Stimulated activated CD4-positive, alpha-beta T cell treated with anti-CD3 and anti-CD28 coated beads, Interleukin-2, amount 100 ng/mL, for 4 hours (primary cell): ENCODE measurements around the gene MAP1A.
"Not testable (repeated sequence)": the region's sequence is repeated elsewhere in the genome, so short reads cannot be mapped to it uniquely, and the experiment has no call there.

Source experiments
- DNase-seq: peaks from one replicate; pipeline ENCODE4 v3.0.0-alpha.2; 2020; ENCODE audit warnings: low read depth

Gene MAP1A

GRCh38 chr15:43529587-43530345 is 12.4 kb downstream of the MAP1A start:
- no peak for DNase-seq

- DNase-seq: no peak
These were observed 13.7 kb downstream of the MAP1A start for GRCh38 chr15:43531018-43531670.

GRCh38 chr15:43532826-43533225 is 15.4 kb downstream of the MAP1A start:
- not testable (repeated sequence) for DNase-seq

- DNase-seq: no peak
These were observed 17.5 kb downstream of the MAP1A start for GRCh38 chr15:43534897-43535296.

GRCh38 chr15:43538091-43538490 is 20.7 kb downstream of the MAP1A start:
- no peak for DNase-seq

GRCh38 chr15:43541785-43542184 is 24.4 kb downstream of the MAP1A start:
- DNase-seq: no peak

- DNase-seq: no peak
These were observed 26.9 kb downstream of the MAP1A start for GRCh38 chr15:43544266-43544665.

- DNase-seq: no peak
These were observed 28.0 kb downstream of the MAP1A start for GRCh38 chr15:43545426-43545825.

GRCh38 chr15:43547539-43547938 is 30.1 kb downstream of the MAP1A start:
- DNase-seq: no peak

GRCh38 chr15:43550527-43551363 is 33.3 kb downstream of the MAP1A start:
- no peak for DNase-seq

- no peak for DNase-seq
These were observed 34.8 kb downstream of the MAP1A start for GRCh38 chr15:43552256-43552655.

- DNase-seq: no peak
These were observed 35.6 kb downstream of the MAP1A start for GRCh38 chr15:43552986-43553385.

GRCh38 chr15:43562753-43563152 is 45.3 kb downstream of the MAP1A start:
- DNase-seq: not testable (repeated sequence)

- DNase-seq: not testable (repeated sequence)
These were observed 46.4 kb downstream of the MAP1A start for GRCh38 chr15:43563793-43564192.

GRCh38 chr15:43566615-43567014 is 49.2 kb downstream of the MAP1A start:
- not testable (repeated sequence) for DNase-seq

- not testable (repeated sequence) for DNase-seq
These were observed 57.2 kb downstream of the MAP1A start for GRCh38 chr15:43574607-43575006.
